RWPE1 (cell line): ENCODE data around the gene PTS.

Experiments
- CTCF ChIA-PET: fragments of 350-600 bp; sonication (Branson Sonifier 250); formaldehyde crosslinking; extraction: SDS; loops from one replicate; lab custom pipeline; 2021; lab: Yijun Ruan, JAX
- POLR2A ChIA-PET: fragments of 400-600 bp; formaldehyde crosslinking; extraction: SDS; loops from one replicate; lab custom pipeline; 2020; ENCODE audit warnings: antibody characterized with exemption; ENCODE audit not compliant: low non-redundant PET; lab: Yijun Ruan, JAX
- DNase-seq: peaks from one replicate; pipeline ENCODE4 v3.0.0; 2012; ENCODE audit warnings: low spot score
- H3K27ac ChIP-seq: fragments of 450-650 bp; 2 replicates; pipeline ENCODE4 v1.5.1; 2017
- TF ChIP-seq, protein P1 (sequence below): fragments of 450-650 bp; conservative IDR thresholded peaks from 2 replicates; pipeline ENCODE4 v1.5.1; 2017; ENCODE audit warnings: low read depth, mild to moderate bottlenecking

PTS gene

DNA sequence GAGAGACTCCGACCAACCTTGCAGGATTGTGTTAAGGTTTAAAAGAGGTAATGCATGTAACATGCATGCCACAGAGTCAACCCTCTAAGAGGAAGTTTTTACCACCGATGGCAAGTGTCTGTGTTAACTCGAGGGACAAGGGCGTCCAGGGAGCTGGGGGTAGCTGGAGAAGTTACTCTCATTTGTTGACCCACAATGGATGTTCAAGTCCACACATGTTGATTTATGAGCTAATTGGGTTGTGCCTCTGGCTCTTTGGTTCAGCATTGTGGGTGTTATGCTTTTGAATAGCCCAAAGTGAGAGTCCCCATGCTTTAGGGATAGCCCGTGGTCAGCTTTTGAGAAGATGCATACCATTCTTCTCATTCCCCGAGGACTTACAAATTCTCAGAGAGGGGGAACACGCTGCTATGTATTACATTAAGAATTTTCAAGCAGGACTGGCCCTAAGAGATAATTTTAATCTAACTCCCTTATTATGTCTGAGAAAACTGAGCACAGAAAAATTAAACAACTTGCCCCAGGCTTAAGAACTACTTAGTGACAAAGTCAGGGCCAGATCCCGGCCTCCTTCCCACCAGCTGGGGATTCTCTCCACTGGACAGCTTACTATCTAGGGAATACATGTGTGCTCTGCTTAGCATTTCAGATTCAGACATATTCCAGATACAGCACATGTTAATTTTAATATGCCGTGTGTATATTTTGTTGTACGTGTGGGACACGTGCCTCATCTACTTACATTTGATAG is 39.6 kb downstream of the PTS start:
- ChIA-PET POLR2A (no interaction called here), CTCF (interaction anchor here (1.1 kb wide), 1 partner anchor 1039 kb away, joined by 3 read pairs; no protein-coding TSS in a partner anchor)
- TF ChIP-seq, protein P1, sequence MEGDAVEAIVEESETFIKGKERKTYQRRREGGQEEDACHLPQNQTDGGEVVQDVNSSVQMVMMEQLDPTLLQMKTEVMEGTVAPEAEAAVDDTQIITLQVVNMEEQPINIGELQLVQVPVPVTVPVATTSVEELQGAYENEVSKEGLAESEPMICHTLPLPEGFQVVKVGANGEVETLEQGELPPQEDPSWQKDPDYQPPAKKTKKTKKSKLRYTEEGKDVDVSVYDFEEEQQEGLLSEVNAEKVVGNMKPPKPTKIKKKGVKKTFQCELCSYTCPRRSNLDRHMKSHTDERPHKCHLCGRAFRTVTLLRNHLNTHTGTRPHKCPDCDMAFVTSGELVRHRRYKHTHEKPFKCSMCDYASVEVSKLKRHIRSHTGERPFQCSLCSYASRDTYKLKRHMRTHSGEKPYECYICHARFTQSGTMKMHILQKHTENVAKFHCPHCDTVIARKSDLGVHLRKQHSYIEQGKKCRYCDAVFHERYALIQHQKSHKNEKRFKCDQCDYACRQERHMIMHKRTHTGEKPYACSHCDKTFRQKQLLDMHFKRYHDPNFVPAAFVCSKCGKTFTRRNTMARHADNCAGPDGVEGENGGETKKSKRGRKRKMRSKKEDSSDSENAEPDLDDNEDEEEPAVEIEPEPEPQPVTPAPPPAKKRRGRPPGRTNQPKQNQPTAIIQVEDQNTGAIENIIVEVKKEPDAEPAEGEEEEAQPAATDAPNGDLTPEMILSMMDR = no peak
- H3K27ac ChIP-seq = no peak overlapping the region
- DNase-seq = no peak

- no peak overlapping the region for H3K27ac ChIP-seq
- DNase-seq = no peak
- ChIA-PET CTCF (interaction anchor here (1.1 kb wide), 1 partner anchor 1039 kb away, joined by 3 read pairs; no protein-coding TSS in a partner anchor), POLR2A (no interaction called here)
- TF ChIP-seq, protein P1 = no peak
Measured at GRCh38 chr11:112266410-112266778, 40.2 kb downstream of the PTS start.

GRCh38 chr11:112267188-112267591 is 41.0 kb downstream of the PTS start:
- no peak overlapping the region for H3K27ac ChIP-seq
- ChIA-PET CTCF (interaction anchor here (1.1 kb wide), 1 partner anchor 1038 kb away, joined by 3 read pairs; no protein-coding TSS in a partner anchor), POLR2A (no interaction called here)
- TF ChIP-seq, protein P1 = no peak
- no peak for DNase-seq

GRCh38 chr11:112268406-112268805 is 42.2 kb downstream of the PTS start:
- no peak overlapping the region for H3K27ac ChIP-seq
- no peak for DNase-seq
- ChIA-PET POLR2A (no interaction called here), CTCF (interaction anchor here (0.6 kb wide), 1 partner anchor 1627 kb away, joined by 3 read pairs; no protein-coding TSS in a partner anchor)
- TF ChIP-seq, protein P1 = no peak

DNA sequence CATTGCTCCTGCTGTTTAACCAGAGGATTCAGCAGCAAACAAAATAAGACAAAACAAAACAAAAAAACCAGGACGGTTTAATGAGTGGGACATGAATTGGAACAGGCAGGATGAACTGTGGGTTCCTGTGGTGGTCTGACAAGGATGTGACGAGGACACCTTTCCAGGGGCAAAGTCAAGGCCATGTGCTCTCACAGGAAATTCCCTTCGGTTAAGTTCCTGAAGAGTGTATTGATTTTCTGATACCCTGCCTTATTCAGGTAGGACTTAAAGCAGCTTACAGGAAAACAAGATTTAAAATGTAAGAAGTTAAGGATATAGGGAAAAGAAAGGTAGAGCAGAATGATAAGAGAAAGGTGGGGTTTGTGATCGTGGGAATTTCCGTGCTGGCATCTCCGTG is 42.9 kb downstream of the PTS start:
- TF ChIP-seq, protein P1 = no peak
- POLR2A ChIA-PET = no interaction called here
- CTCF ChIA-PET = interaction anchor here (0.6 to 0.7 kb wide), 2 partner anchors 67 to 1627 kb away, joined by 3 read pairs; no protein-coding TSS in a partner anchor
- H3K27ac ChIP-seq = no peak overlapping the region
- DNase-seq = no peak

DNA sequence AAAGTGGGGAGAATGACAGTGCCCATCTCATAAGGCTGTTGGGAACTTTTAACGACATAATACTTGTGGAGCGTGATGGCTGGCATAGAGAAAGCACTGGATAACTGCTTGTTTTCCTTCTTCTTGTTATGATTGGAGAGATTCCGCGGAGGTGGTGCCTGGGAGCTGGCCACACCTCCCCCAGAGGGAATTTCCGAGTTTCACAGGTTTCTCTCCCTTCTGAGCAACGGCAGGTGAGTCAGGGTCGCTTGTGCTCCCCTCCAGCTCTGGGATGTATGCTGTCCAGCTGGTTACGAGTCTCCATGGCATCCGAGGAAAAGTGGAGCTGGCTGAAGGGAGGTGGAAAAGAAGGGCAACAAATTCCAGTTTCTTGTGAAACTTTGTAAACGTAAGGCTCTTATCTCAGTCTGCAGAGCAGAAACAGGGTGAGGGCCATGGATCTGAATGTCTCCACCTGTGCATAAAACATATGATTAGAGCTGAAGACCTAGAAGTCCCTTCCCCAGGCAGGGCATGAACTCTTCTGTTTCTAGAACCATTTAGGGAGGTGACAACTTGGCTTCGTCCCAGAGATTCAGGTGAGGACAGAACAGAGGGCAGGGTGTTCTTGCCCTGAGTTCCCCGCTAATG is 44.4 kb downstream of the PTS start:
- ChIA-PET POLR2A (interaction anchor here (0.6 kb wide), 1 partner anchor 1027 kb away, joined by 3 read pairs; no protein-coding TSS in a partner anchor), CTCF (no interaction called here)
- H3K27ac ChIP-seq = no peak overlapping the region
- DNase-seq = no peak
- TF ChIP-seq, protein P1 = no peak
